ENCODE measurements around the gene TBC1D9.
A peak's percentile ranks its signal among the peaks of the same experiment; 100 is the strongest.

The TBC1D9 gene

DNA sequence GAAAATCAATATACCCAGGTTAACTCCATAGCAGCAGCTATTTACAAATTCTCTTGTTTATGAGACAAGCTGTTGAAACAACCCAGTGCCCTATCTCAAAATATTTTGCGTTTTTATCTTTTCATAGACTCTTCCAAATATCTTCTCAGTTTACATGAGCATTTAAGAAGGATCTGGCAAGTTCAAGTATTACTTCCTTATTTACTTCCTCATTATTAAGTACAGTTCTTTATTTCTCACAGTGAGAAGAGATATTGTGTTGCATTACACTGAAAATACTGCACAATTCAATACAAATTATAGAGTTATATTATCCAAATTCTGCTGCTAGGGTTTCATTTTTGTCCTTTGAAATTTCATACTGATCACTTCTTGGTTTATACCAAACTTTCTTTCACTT is 143.8 kb downstream of the TBC1D9 start:
- TF ChIP-seq, protein P1, sequence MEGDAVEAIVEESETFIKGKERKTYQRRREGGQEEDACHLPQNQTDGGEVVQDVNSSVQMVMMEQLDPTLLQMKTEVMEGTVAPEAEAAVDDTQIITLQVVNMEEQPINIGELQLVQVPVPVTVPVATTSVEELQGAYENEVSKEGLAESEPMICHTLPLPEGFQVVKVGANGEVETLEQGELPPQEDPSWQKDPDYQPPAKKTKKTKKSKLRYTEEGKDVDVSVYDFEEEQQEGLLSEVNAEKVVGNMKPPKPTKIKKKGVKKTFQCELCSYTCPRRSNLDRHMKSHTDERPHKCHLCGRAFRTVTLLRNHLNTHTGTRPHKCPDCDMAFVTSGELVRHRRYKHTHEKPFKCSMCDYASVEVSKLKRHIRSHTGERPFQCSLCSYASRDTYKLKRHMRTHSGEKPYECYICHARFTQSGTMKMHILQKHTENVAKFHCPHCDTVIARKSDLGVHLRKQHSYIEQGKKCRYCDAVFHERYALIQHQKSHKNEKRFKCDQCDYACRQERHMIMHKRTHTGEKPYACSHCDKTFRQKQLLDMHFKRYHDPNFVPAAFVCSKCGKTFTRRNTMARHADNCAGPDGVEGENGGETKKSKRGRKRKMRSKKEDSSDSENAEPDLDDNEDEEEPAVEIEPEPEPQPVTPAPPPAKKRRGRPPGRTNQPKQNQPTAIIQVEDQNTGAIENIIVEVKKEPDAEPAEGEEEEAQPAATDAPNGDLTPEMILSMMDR (IDR thresholded peaks at IDR 0.05; ENCODE audit: low read depth, low read length): no peak
- no peak overlapping the region for H3K4me3 ChIP-seq (ENCODE audit: low read depth, low read length)

DNA sequence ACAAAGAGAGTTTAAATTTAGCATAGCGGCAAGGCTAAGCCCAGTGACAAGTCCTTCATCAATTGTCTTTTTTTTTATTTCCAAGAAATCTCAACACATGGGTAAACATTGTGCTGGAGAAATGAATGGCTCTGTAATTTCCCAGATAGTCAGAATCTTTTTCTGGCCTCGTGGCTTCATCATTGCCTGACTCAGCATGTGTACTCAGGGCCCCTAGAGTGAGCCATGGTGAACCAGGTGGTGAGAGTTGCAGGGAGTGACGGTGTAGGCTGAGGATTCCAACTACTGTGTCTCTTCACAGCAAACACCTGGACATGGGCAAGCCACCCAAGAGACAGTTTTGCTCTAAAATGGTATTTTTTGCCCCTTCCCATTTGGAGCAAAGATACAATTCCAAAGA is 144.3 kb downstream of the TBC1D9 start:
- TF ChIP-seq, protein P1 (IDR thresholded peaks at IDR 0.05; ENCODE audit: low read depth, low read length): no peak
- no peak overlapping the region for H3K4me3 ChIP-seq (ENCODE audit: low read depth, low read length)

DNA sequence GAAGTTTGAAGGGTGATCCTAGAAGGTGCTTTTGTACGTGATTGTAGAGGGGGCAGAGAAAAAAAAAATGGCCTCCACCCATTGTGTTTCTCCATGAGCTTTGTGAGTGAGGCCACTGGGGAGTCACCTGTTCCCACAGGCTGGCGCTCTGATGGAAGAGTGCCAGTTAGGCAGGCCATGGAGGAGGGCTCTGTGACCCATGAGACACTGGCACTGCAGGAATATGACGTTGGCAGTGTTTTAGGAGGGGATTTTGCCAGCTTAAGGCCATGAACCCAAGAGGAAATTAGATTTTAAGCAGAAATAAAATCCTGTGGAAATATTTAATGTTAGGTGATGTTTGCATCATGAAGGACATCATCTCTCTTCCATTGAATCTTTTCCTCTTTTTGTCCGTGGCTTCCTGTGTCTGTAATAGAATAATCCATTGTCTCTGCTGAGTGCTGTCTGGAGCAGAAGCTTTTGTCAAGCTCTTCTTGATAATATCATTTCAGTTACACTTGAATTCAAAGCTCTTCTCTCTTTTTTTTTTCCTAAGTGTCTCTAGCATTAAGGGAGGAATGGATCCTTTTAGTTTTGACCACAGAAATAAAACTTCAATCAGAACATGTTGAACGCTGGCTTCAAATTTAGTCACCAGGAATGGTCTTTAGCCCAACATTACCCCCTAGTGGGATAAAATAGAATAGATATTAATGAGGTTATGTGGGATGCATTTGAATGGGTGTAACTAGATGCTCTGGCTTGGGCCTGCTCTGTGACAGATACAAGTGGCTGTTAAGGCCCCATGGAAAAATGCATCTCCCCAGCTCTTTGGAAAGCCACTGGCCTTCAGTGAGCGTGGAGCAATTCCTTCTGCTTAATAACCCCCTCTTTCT is 146.4 kb downstream of the TBC1D9 start:
- TF ChIP-seq, protein P1 (IDR thresholded peaks at IDR 0.05; ENCODE audit: low read depth, low read length): peak; percentile 30; the same call in 1 of the 2 replicates
- H3K4me3 ChIP-seq (ENCODE audit: low read depth, low read length): no peak overlapping the region

DNA sequence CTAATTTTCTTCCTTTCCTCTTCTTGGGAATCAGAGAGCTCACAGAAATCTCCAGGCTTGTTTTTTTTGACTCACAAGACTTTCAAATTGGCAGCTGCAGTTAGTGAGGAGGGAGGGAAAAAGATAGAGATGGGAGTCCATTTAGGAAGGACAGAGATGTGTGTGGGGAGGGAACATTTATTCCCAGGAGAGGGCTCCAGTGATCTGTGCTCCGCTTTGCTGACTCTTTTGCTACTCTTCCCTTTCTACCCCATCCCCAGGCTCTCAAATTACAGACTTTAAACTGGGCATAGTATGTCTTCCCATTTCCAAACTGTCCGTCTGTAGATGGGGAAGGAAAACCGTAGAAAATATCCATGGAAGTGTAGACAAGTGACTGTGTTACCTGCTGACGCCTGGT is 148.3 kb downstream of the TBC1D9 start:
- H3K4me3 ChIP-seq (ENCODE audit: low read depth, low read length): no peak overlapping the region
- TF ChIP-seq, protein P1 (IDR thresholded peaks at IDR 0.05; ENCODE audit: low read depth, low read length): no peak

DNA sequence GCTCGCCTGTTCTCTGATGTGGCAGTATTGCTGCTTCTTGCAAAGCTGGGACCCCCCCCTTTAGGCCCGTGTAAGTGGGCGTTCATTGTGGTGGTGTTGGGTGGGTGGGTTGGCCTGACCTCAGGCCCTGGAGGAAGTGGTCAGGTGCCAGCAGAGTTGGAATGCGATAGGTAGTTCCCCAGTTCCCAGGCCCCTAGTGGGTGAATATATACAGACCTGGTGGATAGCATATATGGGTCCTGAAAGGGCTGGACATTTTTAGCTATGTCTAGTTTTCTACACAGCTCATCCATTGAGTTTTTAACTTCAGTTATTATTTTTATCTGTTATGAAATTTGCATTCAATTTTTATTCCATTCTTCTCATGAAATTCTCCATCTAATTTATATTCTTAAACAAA is 151.6 kb downstream of the TBC1D9 start:
- TF ChIP-seq, protein P1 (IDR thresholded peaks at IDR 0.05; ENCODE audit: low read depth, low read length): no peak
- no peak overlapping the region for H3K4me3 ChIP-seq (ENCODE audit: low read depth, low read length)

DNA sequence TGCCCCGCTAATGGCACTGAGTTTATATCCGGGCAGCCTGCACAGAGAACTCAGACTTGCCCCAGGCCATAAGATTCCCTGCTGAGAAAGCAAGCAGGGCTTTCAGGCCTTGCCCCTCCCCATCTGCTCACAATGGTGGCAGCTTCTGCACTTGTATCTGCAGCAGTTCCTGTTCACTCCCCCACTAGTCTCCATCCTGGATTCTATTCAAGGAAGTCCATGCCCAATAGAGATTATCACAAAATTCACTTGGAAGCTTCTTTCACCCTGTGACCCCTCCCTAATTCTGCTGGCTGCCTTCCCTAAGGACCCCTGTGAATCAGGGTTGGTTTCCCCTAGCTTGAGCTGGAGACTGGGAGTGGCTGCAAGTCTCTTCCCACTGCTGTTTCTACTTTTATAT is 152.9 kb downstream of the TBC1D9 start:
- H3K4me3 ChIP-seq (ENCODE audit: low read depth, low read length): no peak overlapping the region
- TF ChIP-seq, protein P1 (IDR thresholded peaks at IDR 0.05; ENCODE audit: low read depth, low read length): no peak

DNA sequence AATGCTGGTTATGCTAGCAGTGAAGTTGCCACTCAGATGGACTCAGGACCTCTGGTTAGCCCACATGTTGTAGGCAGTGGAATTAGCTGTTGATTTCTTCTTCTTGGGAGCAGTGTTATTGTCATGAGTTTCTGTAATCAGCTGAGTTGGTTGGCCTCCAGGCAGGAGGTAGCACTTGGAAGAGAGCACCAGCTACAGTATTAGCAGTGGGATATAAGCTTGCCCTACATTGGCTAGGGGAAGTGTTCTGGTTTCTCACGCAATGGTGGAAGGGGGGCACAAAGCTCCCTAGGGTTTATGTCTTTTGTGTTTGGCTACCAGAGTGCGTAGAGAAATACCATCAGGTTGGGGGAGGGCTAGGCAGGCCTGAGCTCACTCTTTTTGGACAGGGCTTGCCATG is 153.5 kb downstream of the TBC1D9 start:
- TF ChIP-seq, protein P1 (IDR thresholded peaks at IDR 0.05; ENCODE audit: low read depth, low read length): no peak
- H3K4me3 ChIP-seq (ENCODE audit: low read depth, low read length): no peak overlapping the region

Measured in WI38 (cell line).